Limb (tissue), 2 donors: Measurements from ENCODE around the gene ROPN1L.

Source experiments
- DNase-seq, 2 donors: peaks; one replicate each; pipeline ENCODE4 v3.0.0-alpha.2; 2016; ENCODE audit errors: extremely low spot score in 2 of 2

The ROPN1L gene

GRCh38 chr5:10457682-10458574 lies 16.2 kb downstream of the ROPN1L start:
- DNase-seq: no peak

GRCh38 chr5:10459080-10460055 lies 17.7 kb downstream of the ROPN1L start:
- DNase-seq: no peak

GRCh38 chr5:10460252-10460906 lies 18.7 kb downstream of the ROPN1L start:
- no peak for DNase-seq

- DNase-seq: no peak
These were observed 19.4 kb downstream of the ROPN1L start for GRCh38 chr5:10461041-10461440.

- no peak for DNase-seq
These were observed 20.4 kb downstream of the ROPN1L start for GRCh38 chr5:10461904-10462555.

- no peak for DNase-seq
These were observed 21.9 kb downstream of the ROPN1L start for GRCh38 chr5:10463566-10463965.

- no peak for DNase-seq
These were observed 22.5 kb downstream of the ROPN1L start for GRCh38 chr5:10464173-10464572.

GRCh38 chr5:10465726-10466125 lies 24.0 kb downstream of the ROPN1L start:
- no peak for DNase-seq

- DNase-seq: no peak
These were observed 24.9 kb downstream of the ROPN1L start for GRCh38 chr5:10466446-10467073.

GRCh38 chr5:10467281-10468198 lies 25.9 kb downstream of the ROPN1L start:
- no peak for DNase-seq

- DNase-seq: no peak
These were observed 26.6 kb downstream of the ROPN1L start for GRCh38 chr5:10468256-10468655.

- no peak for DNase-seq
These were observed 27.8 kb downstream of the ROPN1L start for GRCh38 chr5:10469253-10470050.

GRCh38 chr5:10470669-10471068 lies 29.0 kb downstream of the ROPN1L start:
- DNase-seq: no peak

GRCh38 chr5:10471677-10472076 lies 30.0 kb downstream of the ROPN1L start:
- no peak for DNase-seq

- peak in 1 of 2 donors; percentile 38 for DNase-seq
These were observed 32.9 kb downstream of the ROPN1L start for GRCh38 chr5:10474521-10475075.

GRCh38 chr5:10475931-10476676 lies 34.4 kb downstream of the ROPN1L start:
- no peak for DNase-seq

GRCh38 chr5:10476878-10477277 lies 35.2 kb downstream of the ROPN1L start:
- no peak for DNase-seq

GRCh38 chr5:10477943-10478342 lies 36.3 kb downstream of the ROPN1L start:
- DNase-seq: no peak
